H1 (cell line): Measurements from ENCODE around the gene ITPR1. TPM values are rescaled to one million over a fixed set of nuclear protein-coding genes. Genes with fewer than 3 reads are reported as not detected.

Source experiments
- CTCF ChIA-PET: fragments of 300-600 bp; sonication (Branson Sonifier 250); formaldehyde crosslinking; loops from one replicate; lab custom pipeline; 2021; ENCODE audit not compliant: partially characterized antibody; lab: Charles Lee
- POLR2A ChIA-PET: fragments of 300-600 bp; sonication (Branson Sonifier 250); formaldehyde crosslinking; loops from one replicate; lab custom pipeline; 2021; ENCODE audit warnings: inconsistent platforms; ENCODE audit not compliant: partially characterized antibody; lab: Charles Lee
- DNase-seq, 2 experiments: peaks; one replicate each; pipeline versions ENCODE4 v3.0.0 to v3.0.0-alpha.2; 2010 to 2022; ENCODE audit warnings: low spot score in 2 of 2, low read depth in 1 of 2, mixed read lengths in 1 of 2
- FAIRE-seq: peaks from 2 replicates; lab custom pipeline; 2011; peaks lifted over from hg19 to GRCh38; lab: Jason Lieb, UNC
- H2AFZ ChIP-seq: 2 replicates; pipeline ENCODE4 v1.8.1; 2012; ENCODE audit warnings: low read length, inconsistent platforms
- H2AK5ac ChIP-seq: 2 replicates; pipeline ENCODE4 v1.6.1; 2013; ENCODE audit warnings: low read depth, low read length
- H2BK120ac ChIP-seq: replicated peaks from 2 replicates; pipeline ENCODE3; 2013; ENCODE audit warnings: low read depth, low read length, inconsistent platforms
- H2BK12ac ChIP-seq: 2 replicates; pipeline ENCODE4 v1.6.1; 2013; ENCODE audit warnings: low read depth, low read length
- H2BK15ac ChIP-seq: 2 replicates; pipeline ENCODE4 v1.6.1; 2013; ENCODE audit warnings: low read length
- H2BK20ac ChIP-seq: 2 replicates; pipeline ENCODE4 v1.6.1; 2013; ENCODE audit warnings: low read length
- H2BK5ac ChIP-seq: 2 replicates; pipeline ENCODE4 v1.6.1; 2013; ENCODE audit warnings: low read depth, low read length
- H3K14ac ChIP-seq: 2 replicates; pipeline ENCODE4 v1.6.1; 2013; ENCODE audit warnings: inconsistent platforms; ENCODE audit not compliant: insufficient read length
- H3K18ac ChIP-seq: 2 replicates; pipeline ENCODE4 v1.6.1; 2013; ENCODE audit warnings: low read length; ENCODE audit errors: extremely low read depth
- H3K23ac ChIP-seq: 2 replicates; pipeline ENCODE4 v1.6.1; 2013; ENCODE audit warnings: inconsistent platforms; ENCODE audit not compliant: insufficient read length
- H3K23me2 ChIP-seq: 2 replicates; pipeline ENCODE4 v1.6.1; 2013; ENCODE audit warnings: low read depth, low read length
- H3K27ac ChIP-seq: 2 replicates; pipeline ENCODE4 v1.6.1; 2011; ENCODE audit warnings: low read depth, low read length, inconsistent platforms
- H3K27me3 ChIP-seq, 4 experiments: replicated peaks in 1 of 4; 1 replicate in 1 of 4; 2 replicates in 3 of 4; pipeline versions ENCODE4 v1.6.1 to v1.8.1; 2011 to 2013; ENCODE audit warnings: low read length in 3 of 4, mild to moderate bottlenecking in 3 of 4, inconsistent platforms in 2 of 4, mixed read lengths in 2 of 4, moderate library complexity in 1 of 4; ENCODE audit not compliant: control insufficient read depth in 3 of 4, insufficient read depth in 3 of 4; ENCODE audit errors: extremely low read depth in 1 of 4
- H3K36me3 ChIP-seq, 4 experiments: 2 replicates each; pipeline versions ENCODE4 v1.6.1 to v1.8.1; 2011 to 2013; ENCODE audit warnings: mild to moderate bottlenecking in 4 of 4, low read length in 3 of 4, moderate library complexity in 2 of 4, control low read depth in 1 of 4, inconsistent platforms in 1 of 4; ENCODE audit not compliant: insufficient read depth in 4 of 4, control insufficient read depth in 2 of 4
- H3K4ac ChIP-seq: replicated peaks from 2 replicates; pipeline ENCODE3; 2013; ENCODE audit warnings: low read length, low read depth, mixed read lengths, inconsistent platforms; ENCODE audit not compliant: insufficient read length
- H3K4me1 ChIP-seq, 4 experiments: replicated peaks in 1 of 4; 1 replicate in 1 of 4; 2 replicates in 3 of 4; pipeline versions ENCODE4 v1.6.1 to v1.8.1; 2011 to 2013; ENCODE audit warnings: low read length in 3 of 4, inconsistent platforms in 2 of 4, mixed read lengths in 1 of 4; ENCODE audit not compliant: insufficient read depth in 4 of 4, control insufficient read depth in 3 of 4
- H3K4me2 ChIP-seq, 2 experiments: 2 replicates each; pipeline versions ENCODE4 v1.6.1 to v1.8.1; 2011 to 2013; ENCODE audit warnings: low read depth in 2 of 2, low read length in 2 of 2, control low read depth in 1 of 2, inconsistent platforms in 1 of 2, mild to moderate bottlenecking in 1 of 2; ENCODE audit not compliant: insufficient read depth in 1 of 2
- H3K4me3 ChIP-seq, 4 experiments: fragments of 200-600, 300-600 bp in 1 of 4; sonication (generic), shearing (Covaris generic), sonication (Bioruptor Twin) in 1 of 4; 2 replicates each; pipeline versions ENCODE4 v1.5.1 to v1.8.1; 2011 to 2016; ENCODE audit warnings: low read length in 4 of 4, low read depth in 3 of 4, control low read depth in 2 of 4, inconsistent platforms in 2 of 4, mild to moderate bottlenecking in 2 of 4, mixed read lengths in 1 of 4, moderate library complexity in 1 of 4; ENCODE audit not compliant: insufficient read depth in 2 of 4; ENCODE audit errors: extremely low read depth in 1 of 4
- H3K56ac ChIP-seq: replicated peaks from 2 replicates; pipeline ENCODE3; 2013; ENCODE audit warnings: low read depth, mild to moderate bottlenecking, mixed read lengths, low read length, inconsistent platforms; ENCODE audit not compliant: insufficient read length
- H3K79me1 ChIP-seq: 2 replicates; pipeline ENCODE4 v1.6.1; 2013; ENCODE audit warnings: low read depth, low read length, control low read depth
- H3K79me2 ChIP-seq, 2 experiments: 2 replicates each; pipeline versions ENCODE4 v1.6.1 to v1.8.1; 2012 to 2013; ENCODE audit warnings: low read length in 2 of 2, mild to moderate bottlenecking in 2 of 2, inconsistent platforms in 1 of 2; ENCODE audit not compliant: insufficient read depth in 2 of 2, control insufficient read depth in 1 of 2
- H3K9ac ChIP-seq, 4 experiments: replicated peaks in 1 of 4; 1 replicate in 1 of 4; 2 replicates in 3 of 4; pipeline versions ENCODE4 v1.6.1 to v1.8.1; 2011 to 2013; ENCODE audit warnings: low read depth in 3 of 4, low read length in 3 of 4, control low read depth in 2 of 4, mild to moderate bottlenecking in 2 of 4, moderate library complexity in 2 of 4, inconsistent platforms in 1 of 4; ENCODE audit errors: extremely low read depth in 1 of 4
- H3K9me3 ChIP-seq, 2 experiments: 2 replicates each; pipeline versions ENCODE4 v1.6.1 to v1.8.1; 2012 to 2013; ENCODE audit warnings: mild to moderate bottlenecking in 2 of 2, moderate library complexity in 2 of 2, control low read depth in 1 of 2, inconsistent platforms in 1 of 2, low read depth in 1 of 2, low read length in 1 of 2, mixed read lengths in 1 of 2; ENCODE audit not compliant: insufficient read depth in 2 of 2
- H4K20me1 ChIP-seq, 2 experiments: replicated peaks in 1 of 2; 2 replicates each; pipeline versions ENCODE3 to v1.8.1; 2011 to 2013; ENCODE audit warnings: inconsistent platforms in 2 of 2, low read length in 2 of 2, mild to moderate bottlenecking in 1 of 2; ENCODE audit not compliant: insufficient read depth in 2 of 2, control insufficient read depth in 1 of 2
- H4K5ac ChIP-seq: 2 replicates; pipeline ENCODE4 v1.6.1; 2013; ENCODE audit warnings: low read length, low read depth, mixed read lengths, inconsistent platforms; ENCODE audit not compliant: insufficient read length
- H4K8ac ChIP-seq: 2 replicates; pipeline ENCODE4 v1.8.0; 2013; ENCODE audit warnings: mild to moderate bottlenecking, moderate library complexity, low read length, inconsistent platforms; ENCODE audit not compliant: insufficient read depth; ENCODE audit errors: extremely low read depth
- H4K91ac ChIP-seq: replicated peaks from 2 replicates; pipeline ENCODE3; 2013; ENCODE audit warnings: low read length, mixed read lengths, inconsistent platforms; ENCODE audit not compliant: insufficient read length
- RFX5 ChIP-seq: IDR thresholded peaks from 2 replicates; pipeline ENCODE4 v1.6.1; 2011; ENCODE audit warnings: low read depth, low read length, improper control_type of control experiment, borderline replicate concordance
- TEAD4 ChIP-seq: IDR thresholded peaks from 2 replicates; pipeline ENCODE4 v1.6.1; 2012; ENCODE audit warnings: low read depth, low read length, inconsistent platforms, mixed read lengths
- WGBS, 2 experiments: shearing (Covaris generic) in 1 of 2; methylation state at CpG; one replicate each; pipeline versions ENCODE4 v1.1.6 to v1.1.7; 2013 to 2015; ENCODE audit warnings: low lambda C conversion rate in 2 of 2, mixed read lengths in 2 of 2, inconsistent platforms in 1 of 2, low coverage in 1 of 2, missing lambda C conversion rate in 1 of 2; ENCODE audit not compliant: insufficient replicate concordance in 2 of 2, insufficient coverage in 1 of 2, insufficient read length in 1 of 2; ENCODE audit errors: extremely low coverage in 1 of 2, missing lambda C conversion rate in 1 of 2; 5-methylcytosine and 5-hydroxymethylcytosine counted together
- polyA plus RNA-seq, 7 experiments: library from polyadenylated mRNA; depleted of rRNA in 3 of 7; stranded (reverse) in 5 of 7; unstranded in 2 of 7; fragments of >200 nt in 5 of 7; fragments of 200-250 nt in 2 of 7; gene quantifications; 1 replicate in 5 of 7; 2 replicates in 1 of 7; 4 replicates in 1 of 7; pipeline versions ENCODE4 v1.2.1 to v1.2.3, GENCODE V29; 2011 to 2013; ENCODE audit warnings: missing spikeins in 2 of 7, mixed read lengths in 2 of 7
- total RNA-seq: library from RNA; stranded (reverse); fragmentation: NEBNext Ultra II Directional; extraction: Animal tissue kit (Norgen Biotek cat#: 25700); gene quantifications from 2 replicates; pipeline ENCODE4 v1.2.1, GENCODE V29; 2021

The ITPR1 gene
- total and polyA plus RNA-seq, 2 of the 8 experiments (the other 6 are each of a cell fraction or from before 2014, with no cell fraction given) = 2.5 to 16.3 TPM

- no peaks in the 10 kb centered on the region for H3K79me1 ChIP-seq
- no peak overlapping the region for H2BK15ac ChIP-seq
- H3K9ac ChIP-seq = no peak overlapping the region
- H3K4me3 ChIP-seq = no peak overlapping the region
- H2AFZ ChIP-seq = no peak overlapping the region
- H3K4me1 ChIP-seq = no peaks in the 10 kb centered on the region
- H2BK12ac ChIP-seq = no peak overlapping the region
- 76% methylated on average over 12 of the region's 12 CpGs; no CpG with 5 or more reads in 1 of the 2 experiments for WGBS, 2 experiments
- no peak overlapping the region for H2AK5ac ChIP-seq
- H3K14ac ChIP-seq = no peak overlapping the region
- H4K5ac ChIP-seq = no peak overlapping the region
- no peak overlapping the region for H3K4me2 ChIP-seq
- H3K27ac ChIP-seq = no peak overlapping the region
- DNase-seq (no peak), FAIRE-seq (no peak)
- no peak overlapping the region for H2BK5ac ChIP-seq
- H4K91ac ChIP-seq = no peak overlapping the region
- no peaks in the 10 kb centered on the region for H3K79me2 ChIP-seq
- H3K36me3 ChIP-seq = no peaks in the 10 kb centered on the region
- no peak overlapping the region for H3K4ac ChIP-seq
- no peaks in the 10 kb centered on the region for H3K23me2 ChIP-seq
- TF ChIP-seq TEAD4 (0 out of 2 replicates have a peak, but pooled peaks have one; percentile 13), RFX5 (no peak)
- H3K9me3 ChIP-seq = no peaks in the 10 kb centered on the region
- ChIA-PET CTCF (interaction anchor here (0.6 kb wide), 1 partner anchor 10 kb away, joined by 3 read pairs; no protein-coding TSS in a partner anchor), POLR2A (no interaction called here)
- no peak overlapping the region for H4K8ac ChIP-seq
- no peak overlapping the region for H3K23ac ChIP-seq
- no peak overlapping the region for H3K56ac ChIP-seq
- H3K27me3 ChIP-seq = no peaks in the 10 kb centered on the region
- H2BK120ac ChIP-seq = no peak overlapping the region
- peaks cover 0 to 2% of the 10 kb centered on the region in 2 experiments for H4K20me1 ChIP-seq
- no peak overlapping the region for H3K18ac ChIP-seq
- H2BK20ac ChIP-seq = no peak overlapping the region
These were observed 264.6 kb downstream of the ITPR1 start for GRCh38 chr3:4757575-4758248.
